Astrocyte of the spinal cord (primary cell): ENCODE measurements around the gene CLDN19.
A peak's percentile ranks its signal among the peaks of the same experiment; 100 is the strongest.

Source experiments
- DNase-seq: peaks from one replicate; pipeline ENCODE4 v3.0.0; 2011; ENCODE audit warnings: low read depth, low spot score
- H3K4me3 ChIP-seq: 2 replicates; pipeline ENCODE4 v1.5.1; 2011; ENCODE audit warnings: low read depth, mild to moderate bottlenecking, low read length, moderate library complexity
- CTCF ChIP-seq: IDR thresholded peaks from 2 replicates; pipeline ENCODE4 v1.5.1; 2012; ENCODE audit warnings: low read depth, mild to moderate bottlenecking, low read length, inconsistent platforms
- in situ Hi-C: cut with HindIII; loops from 2 replicates; pipeline ENCODE4 v1.10.0; 2017; ENCODE audit warnings: low sequenced_read_pairs

CLDN19 gene

DNA sequence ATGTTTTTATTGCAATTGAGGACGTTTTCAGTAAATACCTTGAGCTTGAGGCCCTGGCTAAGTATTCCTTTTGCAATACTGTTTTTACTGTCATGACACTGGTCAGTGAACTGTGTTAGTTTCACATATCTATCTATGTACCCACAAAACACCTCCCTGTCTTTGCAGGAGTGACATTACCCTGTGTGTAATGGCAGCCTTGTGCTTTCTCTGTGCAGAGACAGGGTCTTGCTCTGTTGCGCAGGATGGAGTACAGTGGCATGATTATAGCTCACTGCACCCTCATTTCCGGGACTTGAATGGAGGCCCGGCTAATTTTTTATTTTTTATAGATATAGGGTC, 48.9 kb downstream of the CLDN19 start:
- in situ Hi-C loops = no loop called here
- TF ChIP-seq CTCF = no peak
- H3K4me3 ChIP-seq = no peak overlapping the region
- DNase-seq = no peak

- no peak overlapping the region for H3K4me3 ChIP-seq
- DNase-seq = no peak
- TF ChIP-seq CTCF = peak; percentile 17
- in situ Hi-C loops = no loop called here
Measured at GRCh38 chr1:42690477-42691156, 49.4 kb downstream of the CLDN19 start.

- in situ Hi-C loops = no loop called here
- no peak for DNase-seq
- H3K4me3 ChIP-seq = no peak overlapping the region
- TF ChIP-seq CTCF = no peak
Measured at GRCh38 chr1:42689912-42690311, 50.1 kb downstream of the CLDN19 start.

GRCh38 chr1:42686418-42686817, 53.6 kb downstream of the CLDN19 start:
- H3K4me3 ChIP-seq = no peak overlapping the region
- DNase-seq = no peak
- in situ Hi-C loops = no loop called here

DNA sequence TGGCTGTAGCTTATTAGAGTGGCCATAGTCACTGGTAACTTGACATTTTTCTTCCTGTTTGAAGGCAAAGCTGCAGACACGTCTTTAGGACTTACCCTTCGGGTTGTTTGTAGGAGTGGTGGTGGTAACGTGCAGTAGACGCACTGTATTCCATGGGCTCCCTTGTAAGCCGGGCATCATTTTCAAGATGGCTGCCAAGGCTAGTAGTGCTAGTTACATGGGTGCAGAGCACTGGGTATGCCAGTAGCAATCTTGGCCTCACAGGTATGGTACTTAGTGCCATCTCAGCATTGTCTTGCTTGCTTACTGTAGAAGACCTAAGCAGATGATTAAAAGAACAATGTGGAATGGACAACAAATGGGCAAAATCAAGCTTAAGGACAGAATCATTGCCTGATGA, 55.9 kb downstream of the CLDN19 start:
- no peak for DNase-seq
- in situ Hi-C loops = no loop called here
- H3K4me3 ChIP-seq = peak overlapping the region; percentile 83
- no peak for TF ChIP-seq CTCF

More at GRCh38 chr1:42686418-42686817, 53.6 kb downstream of the CLDN19 start:
- TF ChIP-seq CTCF = no peak
